ENCODE data around the gene NEK1.
"Not testable (repeated sequence)": the region's sequence is repeated elsewhere in the genome, so short reads cannot be mapped to it uniquely, and the experiment has no call there.

The NEK1 gene

DNA sequence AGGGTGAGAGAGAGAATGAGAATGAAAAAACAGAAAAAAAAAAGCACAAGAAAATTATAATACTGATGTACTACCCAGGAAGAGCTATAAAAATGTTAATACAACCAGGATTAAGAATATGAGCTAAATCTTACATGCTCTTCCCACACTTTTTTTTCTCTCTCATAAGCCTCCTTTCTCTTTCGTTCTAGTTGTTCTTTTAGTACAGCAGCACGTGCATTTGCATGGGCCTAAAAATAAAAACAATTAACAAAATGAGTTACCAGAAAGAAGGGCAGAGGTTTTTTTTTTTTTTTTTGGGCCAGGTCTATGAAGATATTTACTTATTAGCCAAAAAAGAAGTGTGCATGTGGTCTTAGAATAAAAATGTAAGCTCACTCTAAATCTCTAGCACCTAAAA is 105.5 kb downstream of the NEK1 start:
- Histone ChIP-seq H3K27me3 (no peaks in the 10 kb centered on the region), H3K4me1 (peaks cover 7% of the 10 kb centered on the region), H3K36me3 (peaks cover 24% of the 10 kb centered on the region), H3K9me3 (peaks cover 7% of the 10 kb centered on the region), H3K4me3 (ENCODE audit: low read depth, low read length) (no peak overlapping the region)
- TF ChIP-seq, protein P1, sequence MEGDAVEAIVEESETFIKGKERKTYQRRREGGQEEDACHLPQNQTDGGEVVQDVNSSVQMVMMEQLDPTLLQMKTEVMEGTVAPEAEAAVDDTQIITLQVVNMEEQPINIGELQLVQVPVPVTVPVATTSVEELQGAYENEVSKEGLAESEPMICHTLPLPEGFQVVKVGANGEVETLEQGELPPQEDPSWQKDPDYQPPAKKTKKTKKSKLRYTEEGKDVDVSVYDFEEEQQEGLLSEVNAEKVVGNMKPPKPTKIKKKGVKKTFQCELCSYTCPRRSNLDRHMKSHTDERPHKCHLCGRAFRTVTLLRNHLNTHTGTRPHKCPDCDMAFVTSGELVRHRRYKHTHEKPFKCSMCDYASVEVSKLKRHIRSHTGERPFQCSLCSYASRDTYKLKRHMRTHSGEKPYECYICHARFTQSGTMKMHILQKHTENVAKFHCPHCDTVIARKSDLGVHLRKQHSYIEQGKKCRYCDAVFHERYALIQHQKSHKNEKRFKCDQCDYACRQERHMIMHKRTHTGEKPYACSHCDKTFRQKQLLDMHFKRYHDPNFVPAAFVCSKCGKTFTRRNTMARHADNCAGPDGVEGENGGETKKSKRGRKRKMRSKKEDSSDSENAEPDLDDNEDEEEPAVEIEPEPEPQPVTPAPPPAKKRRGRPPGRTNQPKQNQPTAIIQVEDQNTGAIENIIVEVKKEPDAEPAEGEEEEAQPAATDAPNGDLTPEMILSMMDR (IDR thresholded peaks at IDR 0.05; ENCODE audit: low read depth, low read length), result no peak
- no peak for DNase-seq

DNA sequence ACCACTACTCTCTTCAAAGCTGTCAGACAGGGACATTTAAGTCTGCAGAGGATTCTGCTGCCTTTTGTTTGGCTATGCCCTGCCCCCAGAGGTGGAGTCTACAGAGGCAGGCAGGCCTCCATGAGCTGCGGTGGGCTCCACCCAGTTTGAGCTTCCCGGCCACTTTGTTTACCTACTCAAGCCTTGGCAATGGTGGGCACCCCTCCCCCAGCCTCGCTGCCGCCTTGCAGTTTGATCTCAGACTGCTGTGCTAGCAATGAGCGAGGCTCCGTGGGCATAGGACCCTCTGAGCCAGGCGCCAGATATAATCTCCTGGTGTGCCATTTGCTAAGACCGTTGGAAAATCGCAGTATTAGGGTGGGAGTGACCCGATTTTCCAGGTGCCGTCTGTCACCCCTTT is 112.5 kb downstream of the NEK1 start:
- H3K4me3 ChIP-seq (ENCODE audit: low read depth, low read length); H3K9me3 ChIP-seq; H3K27me3 ChIP-seq; DNase-seq; H3K4me1 ChIP-seq: not testable (repeated sequence)
- peaks cover 30% of the 10 kb centered on the region for H3K36me3 ChIP-seq

DNA sequence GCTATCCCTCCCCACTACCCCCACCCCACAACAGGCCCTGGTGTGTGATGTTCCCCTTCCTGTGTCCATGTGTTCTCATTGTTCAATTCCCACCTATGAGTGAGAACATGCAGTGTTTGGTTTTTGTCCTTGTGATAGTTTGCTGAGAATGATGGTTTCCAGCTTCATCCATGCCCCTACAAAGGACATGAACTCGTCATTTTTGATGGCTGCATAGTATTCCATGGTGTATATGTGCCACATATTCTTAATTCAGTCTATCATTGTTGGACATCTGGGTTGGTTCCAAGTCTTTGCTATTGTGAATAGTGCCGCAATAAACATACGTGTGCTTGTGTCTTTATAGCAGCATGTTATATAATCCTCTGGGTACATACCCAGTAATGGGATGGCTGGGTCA is 118.1 kb downstream of the NEK1 start:
- not testable (repeated sequence) for H3K9me3 ChIP-seq; H3K4me3 ChIP-seq (ENCODE audit: low read depth, low read length); H3K27me3 ChIP-seq; H3K4me1 ChIP-seq; DNase-seq
- H3K36me3 ChIP-seq, result peaks cover 10% of the 10 kb centered on the region

DNA sequence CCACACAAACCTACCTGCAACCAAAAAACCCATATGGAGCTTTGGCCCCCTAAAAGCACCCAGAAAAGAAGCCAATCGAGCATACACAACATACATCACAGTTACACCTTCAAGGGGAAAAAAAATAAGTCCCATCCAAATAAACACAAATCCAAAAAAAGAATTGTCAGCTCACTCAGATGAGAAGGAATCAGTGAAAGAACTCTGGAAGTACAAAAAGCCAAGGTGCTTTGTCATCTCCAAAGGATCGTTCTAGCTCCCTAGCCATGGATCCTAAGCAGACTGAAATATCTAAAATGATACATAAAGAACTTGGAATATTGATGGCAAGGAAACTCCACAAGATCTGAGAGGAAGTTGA is 119.2 kb downstream of the NEK1 start:
- TF ChIP-seq, protein P1 (IDR thresholded peaks at IDR 0.05; ENCODE audit: low read depth, low read length), result no peak
- no peaks in the 10 kb centered on the region; the same call in 1 of the 2 replicates for H3K9me3 ChIP-seq
- no peaks in the 10 kb centered on the region for H3K27me3 ChIP-seq
- H3K4me3 ChIP-seq (ENCODE audit: low read depth, low read length), result no peak overlapping the region
- H3K36me3 ChIP-seq, result peaks cover 10% of the 10 kb centered on the region
- DNase-seq, result no peak
- no peaks in the 10 kb centered on the region for H3K4me1 ChIP-seq

DNA sequence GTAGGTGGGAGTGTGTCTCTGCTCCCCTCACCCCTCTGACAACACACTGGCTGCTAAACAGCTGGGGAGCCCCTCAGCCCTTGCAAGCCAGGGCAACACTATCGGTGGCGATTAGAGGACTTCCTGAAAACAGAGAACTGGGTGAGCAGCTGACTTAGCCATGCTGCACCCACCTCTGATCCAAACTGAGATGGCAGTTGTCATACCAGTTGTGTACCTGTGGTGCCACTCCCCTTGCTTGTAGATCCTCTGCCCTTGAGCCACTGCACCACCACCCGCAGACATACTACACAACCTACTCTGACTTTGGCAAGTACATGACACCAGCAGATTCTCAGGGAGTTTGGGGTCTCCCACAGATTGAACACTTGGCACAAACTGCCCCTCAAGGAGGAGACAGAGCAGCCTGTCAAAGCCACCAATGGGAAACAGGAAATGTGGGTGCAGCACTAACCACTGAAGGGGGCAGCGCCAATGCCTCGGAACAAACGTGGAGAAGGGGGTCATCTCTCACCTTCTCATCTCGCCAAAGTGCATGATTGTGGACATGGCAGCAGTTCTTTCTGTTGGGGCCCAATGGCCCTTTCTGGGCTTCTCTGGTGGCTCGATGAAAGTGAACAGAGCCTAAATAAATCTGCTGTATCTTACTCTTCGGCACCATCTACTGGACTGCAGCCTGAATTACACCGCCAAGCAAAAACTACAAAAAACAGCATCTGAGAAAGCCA is 119.8 kb downstream of the NEK1 start:
- TF ChIP-seq, protein P1 (IDR thresholded peaks at IDR 0.05; ENCODE audit: low read depth, low read length), result peak; percentile 88
- DNase-seq, result peak; percentile 43
- Histone ChIP-seq H3K9me3 (no peaks in the 10 kb centered on the region; the same call in 1 of the 2 replicates), H3K36me3 (peaks cover 10% of the 10 kb centered on the region), H3K4me3 (ENCODE audit: low read depth, low read length) (no peak overlapping the region), H3K4me1 (no peaks in the 10 kb centered on the region), H3K27me3 (no peaks in the 10 kb centered on the region)

DNA sequence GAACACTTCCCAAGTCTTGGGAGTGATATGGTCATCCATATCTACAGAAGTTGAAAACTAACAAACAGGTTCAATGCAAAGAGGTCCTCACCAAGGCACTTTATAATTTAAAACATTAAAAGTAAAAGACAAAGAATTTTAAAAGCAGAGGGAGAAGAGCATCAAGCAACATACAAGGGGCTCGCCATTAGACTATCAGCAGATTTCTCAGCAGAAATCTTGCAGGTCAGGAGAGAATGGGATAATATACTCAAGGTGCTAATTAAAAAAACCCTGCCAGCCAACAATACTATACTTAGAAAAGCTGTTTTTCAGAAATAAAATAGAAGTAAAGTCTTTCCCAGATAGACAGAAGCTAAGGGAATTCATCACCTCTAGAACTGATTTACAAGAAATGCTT is 121.2 kb downstream of the NEK1 start:
- no peak for DNase-seq
- no peaks in the 10 kb centered on the region; the same call in 1 of the 2 replicates for H3K9me3 ChIP-seq
- H3K36me3 ChIP-seq, result peaks cover 10% of the 10 kb centered on the region
- H3K4me1 ChIP-seq, result no peaks in the 10 kb centered on the region
- no peak overlapping the region for H3K4me3 ChIP-seq (ENCODE audit: low read depth, low read length)
- H3K27me3 ChIP-seq, result no peaks in the 10 kb centered on the region
- TF ChIP-seq, protein P1 (IDR thresholded peaks at IDR 0.05; ENCODE audit: low read depth, low read length), result no peak

DNA sequence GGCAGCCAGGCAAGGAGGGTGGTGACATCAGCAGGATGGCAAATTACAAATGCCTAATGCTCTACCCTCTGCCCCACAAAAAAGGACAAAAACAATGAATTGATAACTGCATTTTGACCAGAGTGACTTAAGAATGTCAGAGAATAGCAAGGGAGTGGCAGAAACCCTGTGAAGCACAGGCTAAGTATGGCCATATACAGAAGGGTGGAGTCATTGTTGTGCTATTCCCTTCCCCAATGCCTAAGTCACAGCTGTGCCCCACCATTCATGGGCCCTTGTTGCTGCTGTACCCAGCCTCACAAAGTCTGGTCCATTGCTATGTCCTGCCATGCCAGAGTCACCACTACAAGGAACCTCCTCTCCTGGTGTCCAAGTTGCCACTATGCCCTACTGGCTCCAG is 123.1 kb downstream of the NEK1 start:
- no peak for DNase-seq
- Histone ChIP-seq H3K4me1 (no peaks in the 10 kb centered on the region), H3K27me3 (no peaks in the 10 kb centered on the region), H3K36me3 (peaks cover 10% of the 10 kb centered on the region), H3K4me3 (ENCODE audit: low read depth, low read length) (no peak overlapping the region), H3K9me3 (no peaks in the 10 kb centered on the region; the same call in 1 of the 2 replicates)
- TF ChIP-seq, protein P1 (IDR thresholded peaks at IDR 0.05; ENCODE audit: low read depth, low read length), result no peak

All from BE2C (cell line).